ENCODE data around the gene MTHFS.
A peak's percentile ranks its signal among the peaks of the same experiment; 100 is the strongest.

The MTHFS gene

DNA sequence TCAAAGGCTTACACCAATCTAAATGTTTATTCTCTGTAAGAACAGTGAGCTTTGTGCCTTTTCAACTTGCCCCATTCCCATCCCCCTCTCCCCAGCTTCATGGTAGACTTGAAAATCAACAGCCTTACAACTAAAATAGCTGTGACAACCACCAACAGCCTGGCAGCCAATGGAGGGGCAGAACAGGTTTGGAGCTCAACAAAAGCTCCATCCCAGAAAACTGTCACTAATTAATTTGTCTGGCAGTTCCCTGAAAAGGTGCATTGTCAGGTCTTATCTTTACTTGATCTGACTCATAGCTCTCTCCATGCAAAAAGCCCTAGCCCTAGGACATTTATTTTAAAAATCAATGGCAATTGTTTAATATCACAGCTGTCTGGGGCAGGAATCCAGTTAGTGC is 22.6 kb downstream of the MTHFS start:
- DNase-seq, result no peak

- DNase-seq, result no peak
Measured at GRCh38 chr15:79872358-79873017, 24.3 kb downstream of the MTHFS start.

DNA sequence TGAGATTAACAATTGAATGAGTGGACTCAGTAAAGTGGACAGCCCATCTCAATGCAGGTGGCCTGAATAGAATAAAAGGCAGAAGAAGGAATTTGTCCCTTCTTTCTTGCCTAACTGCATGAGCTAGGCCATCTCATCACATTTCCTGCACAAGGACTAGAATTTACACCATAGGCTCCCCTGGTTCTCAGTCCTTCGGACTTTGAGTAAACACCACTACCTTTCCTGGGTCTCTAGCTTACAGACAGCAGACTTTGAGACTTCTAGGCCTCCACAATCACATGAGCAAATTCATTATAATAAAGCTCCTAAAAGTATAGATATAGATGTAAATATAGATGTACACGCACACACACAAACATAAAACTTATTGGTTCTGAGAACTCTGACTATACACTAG is 28.3 kb downstream of the MTHFS start:
- no peak for DNase-seq

DNA sequence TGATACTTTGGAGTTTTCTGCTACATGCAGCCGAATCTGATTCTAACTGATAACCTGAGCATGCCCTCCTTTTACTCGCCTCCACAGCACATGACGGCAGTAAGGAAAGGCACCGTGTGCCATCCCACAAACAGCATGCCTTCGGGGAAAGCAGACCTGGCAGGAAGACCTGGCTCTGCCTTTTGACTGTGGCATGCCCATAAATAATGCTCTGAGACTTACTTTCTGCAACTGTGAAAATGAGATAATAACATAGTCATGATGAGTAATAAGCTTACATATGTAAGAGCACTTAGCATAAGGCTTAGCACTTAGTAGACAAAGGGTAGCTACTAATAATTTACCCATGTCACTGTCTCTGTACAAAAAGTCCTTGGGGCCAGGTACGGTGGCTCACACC is 32.9 kb downstream of the MTHFS start:
- no peak for DNase-seq

GRCh38 chr15:79862191-79862590 is 34.6 kb downstream of the MTHFS start:
- no peak for DNase-seq

- DNase-seq, result no peak
Measured at GRCh38 chr15:79860661-79861060, 36.2 kb downstream of the MTHFS start.

DNA sequence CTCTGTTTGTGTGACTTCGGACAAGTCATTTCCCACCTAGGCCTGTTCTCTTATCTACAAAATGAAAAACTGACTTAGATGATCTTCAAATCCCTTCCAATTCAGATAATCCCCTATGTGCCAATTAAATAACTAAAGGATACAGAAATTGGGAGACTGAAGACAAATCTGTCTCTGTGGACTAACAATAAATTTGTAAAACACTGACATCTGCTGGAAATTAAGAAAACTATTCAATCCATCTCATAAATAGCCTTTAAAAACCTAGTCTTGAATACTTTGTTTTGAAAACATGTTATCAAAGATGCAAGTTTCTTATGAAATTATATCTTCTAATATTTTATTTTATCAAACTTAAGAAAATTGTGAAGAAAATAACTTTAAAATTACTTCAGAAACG is 38.3 kb downstream of the MTHFS start:
- DNase-seq, result peak; percentile 6

GRCh38 chr15:79853492-79854328 is 43.1 kb downstream of the MTHFS start:
- peak; percentile 60 for DNase-seq

- no peak for DNase-seq
Measured at GRCh38 chr15:79849789-79850188, 47.0 kb downstream of the MTHFS start.

DNA sequence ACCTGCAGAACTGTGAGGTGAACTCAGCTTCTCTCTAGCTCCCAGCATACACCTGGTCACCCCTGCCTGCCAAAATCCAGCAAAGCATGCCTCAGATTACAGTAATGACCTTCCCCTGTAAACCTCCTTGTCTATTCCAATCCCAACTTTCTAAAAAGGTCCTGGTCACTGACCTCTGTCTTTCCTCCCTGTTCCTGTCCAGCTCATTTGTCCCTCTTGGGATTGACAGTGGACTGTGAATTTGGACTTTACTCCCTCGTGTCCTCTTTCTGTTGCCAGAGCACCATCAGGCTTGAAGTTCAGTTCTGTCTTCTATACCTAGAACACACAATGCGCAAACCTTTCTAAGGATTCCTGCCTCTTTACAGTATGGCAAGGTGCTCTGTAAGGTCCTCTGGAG is 50.3 kb downstream of the MTHFS start:
- DNase-seq, result no peak

GRCh38 chr15:79844221-79844620 is 52.6 kb downstream of the MTHFS start:
- DNase-seq, result no peak

DNA sequence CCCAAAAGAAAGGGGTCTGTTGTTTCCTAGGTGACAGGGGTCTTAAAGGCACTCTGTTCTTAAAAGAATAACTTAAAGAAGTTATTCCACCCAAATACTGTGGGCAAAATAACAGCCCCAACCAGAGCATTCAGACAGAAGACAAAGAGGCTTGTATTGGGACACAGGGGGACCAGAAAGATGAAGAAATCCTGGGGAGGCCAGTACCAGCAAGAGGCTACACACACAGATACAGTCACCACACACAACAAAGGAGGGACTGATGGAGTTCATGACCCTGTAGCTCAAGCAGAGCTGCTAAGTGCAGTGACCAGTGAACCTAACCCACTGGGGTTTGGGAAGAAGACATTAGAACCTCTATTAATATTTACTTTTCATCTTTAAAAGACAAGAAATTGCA is 59.0 kb downstream of the MTHFS start:
- DNase-seq, result no peak

DNA sequence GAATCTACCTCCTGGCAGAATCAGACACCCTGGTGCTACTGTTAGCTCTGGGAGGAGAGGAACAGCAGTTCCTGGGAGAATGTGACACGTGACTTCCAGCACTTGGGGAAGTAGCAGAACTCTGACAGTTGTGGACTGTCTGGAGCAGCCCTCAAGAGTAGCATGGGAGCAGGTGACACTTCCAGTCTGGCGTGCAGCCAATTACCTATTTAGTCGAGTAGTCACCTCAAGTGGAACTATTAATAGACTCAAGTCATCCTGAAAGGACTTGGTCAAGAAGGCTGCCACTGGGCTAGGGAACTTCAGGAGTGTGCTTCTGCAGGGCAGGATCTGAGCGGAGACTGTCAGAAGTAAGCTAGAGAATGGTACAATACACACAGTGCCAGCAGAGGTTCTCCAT is 62.3 kb downstream of the MTHFS start:
- DNase-seq, result peak; percentile 13

DNA sequence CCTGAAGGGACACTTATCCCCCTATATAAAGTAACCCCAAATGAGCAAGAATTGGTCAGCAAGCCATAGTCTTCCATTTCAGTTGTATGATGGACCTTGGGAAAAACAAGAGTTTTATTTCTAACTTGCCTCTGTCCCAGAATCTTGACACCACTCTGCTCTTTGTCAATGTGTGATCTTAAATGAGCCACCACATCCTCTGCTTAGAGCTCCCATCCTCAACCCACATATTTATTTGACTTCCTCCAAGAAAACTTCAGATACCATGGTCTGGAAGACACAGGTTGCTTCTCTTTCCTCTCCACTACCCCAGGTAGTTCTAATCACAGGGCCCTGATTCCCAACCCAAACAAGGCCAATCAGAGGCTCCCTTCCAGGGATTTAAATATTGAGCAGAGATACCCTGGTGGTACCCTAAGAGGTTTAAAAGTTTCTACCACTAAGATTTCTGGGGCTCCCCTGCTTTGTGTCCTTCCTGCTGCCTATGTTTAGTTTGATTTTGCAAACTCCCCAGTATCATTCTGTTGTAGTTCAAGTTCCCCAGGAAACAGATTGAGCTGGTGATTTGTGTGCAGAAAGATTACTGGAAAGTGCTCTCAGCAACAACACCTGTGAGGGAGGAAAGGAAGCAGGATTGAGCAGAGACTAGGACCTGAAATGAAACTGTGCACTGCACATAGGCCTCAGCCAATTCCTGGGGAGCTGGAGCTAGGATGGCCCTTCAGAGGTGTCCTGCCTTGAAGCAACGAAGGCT is 64.3 kb downstream of the MTHFS start:
- DNase-seq, result no peak

DNA sequence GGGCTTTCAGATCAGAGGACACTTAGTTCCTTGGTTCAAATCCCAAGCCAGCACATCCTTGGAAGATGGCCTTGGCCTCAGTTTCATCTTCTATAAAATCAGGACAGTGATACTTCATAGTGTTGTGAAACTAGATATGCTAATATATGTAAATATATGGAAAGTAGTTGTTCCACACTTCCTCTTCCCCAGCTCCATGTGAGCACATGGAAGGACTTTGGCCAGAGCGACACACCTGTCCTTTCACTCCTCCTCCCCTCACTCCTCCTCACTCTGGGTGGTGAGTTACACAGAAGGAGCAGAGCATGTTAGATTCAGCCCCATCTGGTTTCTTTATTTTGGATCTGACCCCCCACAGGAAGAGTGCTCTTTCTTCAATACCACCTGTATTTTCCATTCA is 65.2 kb downstream of the MTHFS start:
- DNase-seq, result no peak

DNA sequence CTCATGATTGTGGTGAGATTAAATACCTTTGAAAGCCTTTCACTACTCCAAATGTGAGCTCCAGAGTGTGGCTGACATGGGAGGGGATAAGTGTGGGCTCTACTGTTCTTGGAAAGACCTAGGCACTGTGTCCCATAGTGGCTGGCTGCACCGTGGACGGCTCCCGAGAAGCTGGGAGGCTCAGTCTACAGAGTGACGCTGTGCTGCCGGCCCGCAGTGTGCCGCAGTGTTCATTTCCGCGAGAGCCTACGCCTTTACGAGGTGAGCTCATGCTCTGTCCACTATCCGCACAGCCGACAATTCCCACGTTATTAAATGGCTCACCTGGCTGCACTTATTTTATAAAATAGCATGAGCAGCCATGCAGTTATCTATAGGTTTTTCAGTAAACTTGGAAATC is 66.9 kb downstream of the MTHFS start:
- no peak for DNase-seq

DNA sequence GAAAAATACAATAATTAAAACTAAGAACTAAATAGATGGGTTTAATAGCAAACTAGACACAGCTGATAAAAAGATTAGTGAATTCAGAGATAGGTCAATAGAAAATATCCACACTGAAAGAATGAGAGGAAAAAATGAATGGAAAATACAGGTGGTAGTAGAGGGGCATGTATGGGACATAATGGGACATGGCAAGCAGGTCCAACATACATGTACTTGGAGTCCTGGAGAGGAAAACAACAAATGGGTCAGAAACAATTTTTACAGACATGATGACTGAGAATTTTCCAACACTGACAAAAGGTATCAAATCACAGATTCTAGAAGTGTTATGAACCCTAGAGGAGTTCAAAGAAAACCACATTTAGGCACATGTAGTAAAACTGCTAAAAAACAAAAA is 68.4 kb downstream of the MTHFS start:
- no peak for DNase-seq

DNA sequence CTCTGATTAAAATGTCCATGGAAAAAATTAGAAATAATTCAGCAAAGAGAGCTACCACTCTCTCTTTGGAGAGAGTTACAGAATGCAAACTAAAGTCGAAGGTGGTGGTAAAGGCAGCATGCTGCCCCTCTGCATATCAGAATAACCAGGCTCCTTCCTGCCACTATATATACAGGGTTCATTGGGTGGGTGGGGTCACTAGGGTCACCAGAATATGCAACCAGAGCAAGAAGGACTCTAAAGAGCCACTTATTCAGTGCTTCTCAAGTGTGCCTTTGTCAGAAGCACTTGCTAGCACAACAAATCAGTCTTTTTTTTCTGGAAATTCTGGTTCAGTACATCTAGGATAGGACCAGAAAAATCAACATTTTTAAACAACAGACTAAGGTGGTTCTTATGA is 70.0 kb downstream of the MTHFS start:
- no peak for DNase-seq

DNA sequence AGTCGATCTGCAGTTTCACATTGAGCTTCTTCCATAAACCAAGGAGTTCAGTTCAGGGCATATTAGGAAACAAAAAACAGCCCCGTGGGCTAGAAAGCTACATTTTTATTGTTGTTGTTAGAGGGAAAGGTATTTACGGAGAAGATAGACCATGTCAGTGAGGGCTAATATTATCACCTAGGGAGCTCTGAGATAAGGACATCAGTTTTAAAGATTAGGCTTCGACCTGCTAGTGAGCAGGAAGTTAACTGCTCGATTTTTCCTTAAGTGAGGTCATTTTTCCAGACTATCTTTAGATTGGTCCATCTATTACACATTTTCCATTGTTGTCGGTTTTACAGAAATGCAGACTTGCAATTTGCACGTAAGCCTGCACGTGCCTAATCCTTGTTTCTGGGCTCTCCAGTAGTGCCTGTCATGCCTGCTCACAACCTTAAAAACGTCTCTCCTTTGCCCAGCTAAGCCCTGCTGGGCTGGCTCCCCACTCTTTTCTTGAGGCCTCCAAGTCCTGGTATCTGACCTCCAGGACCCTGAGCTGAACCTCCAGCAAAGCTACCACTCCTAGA is 72.6 kb downstream of the MTHFS start:
- no peak for DNase-seq

- DNase-seq, result no peak
Measured at GRCh38 chr15:79820820-79821219, 76.0 kb downstream of the MTHFS start.

- DNase-seq, result no peak
Measured at GRCh38 chr15:79820176-79820575, 76.6 kb downstream of the MTHFS start.

GRCh38 chr15:79816571-79816970 is 80.2 kb downstream of the MTHFS start:
- no peak for DNase-seq

- DNase-seq, result no peak
Measured at GRCh38 chr15:79815468-79815867, 81.3 kb downstream of the MTHFS start.

- DNase-seq, result no peak
Measured at GRCh38 chr15:79812541-79812940, 84.3 kb downstream of the MTHFS start.
